ENCODE results near the gene CREB3L2.
"Not testable (repeated sequence)": the region's sequence is repeated elsewhere in the genome, so short reads cannot be mapped to it uniquely, and the experiment has no call there.

Gene CREB3L2

DNA sequence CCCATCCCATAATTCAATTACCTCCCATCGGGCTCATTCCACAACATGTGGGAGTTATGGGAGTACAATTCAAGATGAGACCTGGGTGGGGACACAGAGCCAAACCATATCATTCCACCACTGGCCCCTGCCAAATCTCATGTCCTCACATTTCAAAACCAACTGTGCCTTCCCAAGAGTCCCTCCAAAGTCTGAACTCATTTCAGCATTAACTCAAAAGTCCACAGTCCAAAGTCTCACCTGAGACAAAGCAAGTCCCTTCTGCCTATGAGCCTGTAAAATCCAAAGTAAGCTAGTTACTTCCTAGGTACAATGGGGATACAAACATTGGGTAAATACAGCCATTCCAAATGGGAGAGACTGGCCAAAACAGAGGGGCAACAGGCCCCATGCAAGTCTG lies 170.3 kb downstream of the CREB3L2 start:
- DNase-seq: not testable (repeated sequence)

DNA sequence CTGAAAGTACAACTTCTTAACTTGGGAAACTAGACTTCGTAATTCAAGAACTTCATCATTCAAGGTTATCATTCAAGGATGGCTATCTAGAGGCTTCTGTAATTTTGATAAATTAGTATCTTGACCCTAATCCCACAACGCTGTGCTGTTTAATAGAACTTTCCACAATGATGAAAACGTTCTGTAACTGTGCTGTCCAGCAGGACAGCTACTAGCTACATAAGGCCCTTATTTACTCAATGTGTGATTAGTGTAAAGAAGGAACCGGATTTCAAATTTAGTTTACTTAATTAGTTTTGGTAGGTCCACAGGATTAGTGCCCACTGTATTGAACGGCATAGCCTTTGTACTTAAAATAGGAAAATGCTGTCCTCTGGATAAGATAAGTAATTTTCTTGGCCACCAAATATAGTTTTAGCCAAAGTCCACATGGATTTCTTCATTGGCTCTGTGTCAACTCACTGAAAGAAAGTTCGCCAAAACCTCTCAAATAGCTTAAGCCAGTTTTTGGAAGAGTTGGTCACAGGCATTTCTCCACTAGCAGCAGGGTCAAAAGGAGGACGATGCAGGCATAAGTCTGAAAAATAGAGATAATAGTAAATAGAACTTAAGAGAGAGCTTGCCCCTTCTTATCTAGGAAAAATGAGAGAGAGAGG lies 172.4 kb downstream of the CREB3L2 start:
- DNase-seq: no peak

DNA sequence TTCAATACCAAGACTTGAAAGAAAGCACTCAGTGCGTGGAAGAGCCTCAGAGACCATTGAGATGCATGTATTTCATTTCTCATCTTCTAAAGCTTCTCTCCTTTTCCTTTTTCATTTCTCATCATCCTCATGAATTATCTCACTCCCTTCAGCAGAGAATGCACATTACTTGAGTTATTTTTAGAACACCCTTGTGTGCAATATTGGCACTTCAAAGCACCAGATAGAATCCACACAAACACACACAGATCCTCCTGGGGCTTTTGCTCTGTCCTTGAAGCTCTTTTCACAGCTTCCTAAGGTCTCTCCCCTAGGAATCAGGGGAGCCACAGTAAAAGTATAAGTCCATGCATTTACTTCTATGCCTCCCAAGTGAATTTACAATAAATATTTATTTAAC lies 173.4 kb downstream of the CREB3L2 start:
- DNase-seq: no peak

DNA sequence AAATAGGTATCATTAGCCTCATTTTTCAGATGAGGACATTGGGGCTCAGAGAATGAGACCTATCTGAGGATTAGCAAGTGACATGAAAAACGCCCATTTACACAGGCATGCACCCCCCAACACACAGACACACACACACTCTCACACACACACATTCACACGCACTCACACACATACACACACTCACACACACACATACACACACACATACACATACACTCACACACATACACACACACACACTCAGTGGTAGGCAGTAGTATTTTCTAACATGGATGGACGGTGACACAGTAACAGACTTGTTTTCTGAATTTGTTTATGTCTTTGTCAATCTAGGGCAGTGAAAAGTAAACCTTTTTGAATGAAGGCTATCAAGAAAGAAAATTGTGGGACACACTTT lies 176.4 kb downstream of the CREB3L2 start:
- DNase-seq: no peak

Measured in DMS153 (cell line).